ENCODE measurements around the gene FYN. TPM values are rescaled to one million over a fixed set of nuclear protein-coding genes. Genes with fewer than 3 reads are reported as not detected.

Gene FYN
- polyA plus RNA-seq, 1 experiment: 55.1 TPM

- Histone ChIP-seq H3K27me3 (ENCODE audit: control insufficient read depth, insufficient read depth, low read length) (no peaks in the 10 kb centered on the region), H3K36me3 (ENCODE audit: control insufficient read depth, insufficient read depth, low read length) (no peaks in the 10 kb centered on the region), H3K4me3 (ENCODE audit: low read depth, low read length) (no peak overlapping the region)
- ChIA-PET POLR2A (no interaction called here), CTCF (no interaction called here)
- TF ChIP-seq CTCF (IDR thresholded peaks at IDR 0.05; ENCODE audit: insufficient read depth, low read depth, low read length): no peak
- DNase-seq (ENCODE audit: low read depth): no peak
Observed at GRCh38 chr6:111900735-111901134, 27.5 kb upstream of the FYN start.

- Histone ChIP-seq H3K4me3 (ENCODE audit: low read depth, low read length) (no peak overlapping the region), H3K36me3 (ENCODE audit: control insufficient read depth, insufficient read depth, low read length) (no peaks in the 10 kb centered on the region), H3K27me3 (ENCODE audit: control insufficient read depth, insufficient read depth, low read length) (no peaks in the 10 kb centered on the region)
- CTCF ChIA-PET: interaction anchor here (0.6 to 1.4 kb wide), 2 partner anchors 12 to 1098 kb away, joined by 3 read pairs; no protein-coding TSS in a partner anchor
- DNase-seq (ENCODE audit: low read depth): no peak
- POLR2A ChIA-PET: no interaction called here
- TF ChIP-seq CTCF (IDR thresholded peaks at IDR 0.05; ENCODE audit: insufficient read depth, low read depth, low read length): no peak
Observed at GRCh38 chr6:111899531-111899930, 26.3 kb upstream of the FYN start.

- TF ChIP-seq CTCF (IDR thresholded peaks at IDR 0.05; ENCODE audit: insufficient read depth, low read depth, low read length): no peak
- H3K27me3 ChIP-seq (ENCODE audit: control insufficient read depth, insufficient read depth, low read length): no peaks in the 10 kb centered on the region
- DNase-seq (ENCODE audit: low read depth): no peak
- no peaks in the 10 kb centered on the region for H3K36me3 ChIP-seq (ENCODE audit: control insufficient read depth, insufficient read depth, low read length)
- POLR2A ChIA-PET: no interaction called here
- H3K4me3 ChIP-seq (ENCODE audit: low read depth, low read length): no peak overlapping the region
- CTCF ChIA-PET: interaction anchor here (1.1 to 1.4 kb wide), 2 partner anchors 13 to 25 kb away, joined by 3 to 5 read pairs; partner anchors contain the start of gene FYN
Observed at GRCh38 chr6:111898452-111898851, 25.2 kb upstream of the FYN start.

GRCh38 chr6:111894951-111895350 lies 21.7 kb upstream of the FYN start:
- no peak overlapping the region for H3K4me3 ChIP-seq (ENCODE audit: low read depth, low read length)
- no peaks in the 10 kb centered on the region for H3K27me3 ChIP-seq (ENCODE audit: control insufficient read depth, insufficient read depth, low read length)
- no peaks in the 10 kb centered on the region for H3K36me3 ChIP-seq (ENCODE audit: control insufficient read depth, insufficient read depth, low read length)
- TF ChIP-seq CTCF (IDR thresholded peaks at IDR 0.05; ENCODE audit: insufficient read depth, low read depth, low read length): no peak
- POLR2A ChIA-PET: no interaction called here
- CTCF ChIA-PET: interaction anchor here (1.2 kb wide), 1 partner anchor 101 kb away, joined by 3 read pairs; no protein-coding TSS in a partner anchor
- no peak for DNase-seq (ENCODE audit: low read depth)

- POLR2A ChIA-PET: no interaction called here
- no peak for TF ChIP-seq CTCF (IDR thresholded peaks at IDR 0.05; ENCODE audit: insufficient read depth, low read depth, low read length)
- no peaks in the 10 kb centered on the region for H3K27me3 ChIP-seq (ENCODE audit: control insufficient read depth, insufficient read depth, low read length)
- DNase-seq (ENCODE audit: low read depth): no peak
- CTCF ChIA-PET: no interaction called here
- H3K36me3 ChIP-seq (ENCODE audit: control insufficient read depth, insufficient read depth, low read length): no peaks in the 10 kb centered on the region
- H3K4me3 ChIP-seq (ENCODE audit: low read depth, low read length): no peak overlapping the region
Observed at GRCh38 chr6:111894272-111894671, 21.0 kb upstream of the FYN start.

Data from BJ (cell line).